ENCODE measurements around the gene KIF1A. TPM values are rescaled to one million over a fixed set of nuclear protein-coding genes. Genes with fewer than 3 reads are reported as not detected.

Gene KIF1A
- total and polyA plus RNA-seq, 2 experiments from 2014 or later = 16.1 to 16.5 TPM

- H3K36me3 ChIP-seq (replicated peaks; ENCODE audit: insufficient read depth, low read depth) = no peaks in the 10 kb centered on the region
- H3K79me2 ChIP-seq = no peaks in the 10 kb centered on the region
- no peak overlapping the region for H3K4me2 ChIP-seq
- peaks cover 6% of the 10 kb centered on the region for H3K27me3 ChIP-seq
- no peaks in the 10 kb centered on the region for H4K20me1 ChIP-seq (ENCODE audit: insufficient read depth, poor library complexity, severe bottlenecking)
- no peak overlapping the region for H3K4me3 ChIP-seq
- no peaks in the 10 kb centered on the region for H3K4me1 ChIP-seq (ENCODE audit: insufficient read depth)
- H3K27ac ChIP-seq = no peak overlapping the region
- WGBS (ENCODE audit: low lambda C conversion rate, missing lambda C conversion rate) = 84% methylated on average over 19 of the region's 19 CpGs
- no peaks in the 10 kb centered on the region for H3K9me2 ChIP-seq (replicated peaks; ENCODE audit: insufficient read depth)
- TF ChIP-seq EZH2phosphoT487 (IDR thresholded peaks at IDR 0.05; ENCODE audit: low read depth, severe bottlenecking, unreplicated experiment) = no peak
- no peak for TF ChIP-seq EZH2 (IDR thresholded peaks at IDR 0.05; ENCODE audit: borderline replicate concordance)
- no peak for TF ChIP-seq CTCF (IDR thresholded peaks at IDR 0.05; ENCODE audit: poor library complexity)
- no peak overlapping the region for H2AFZ ChIP-seq
- no peaks in the 10 kb centered on the region for H3K9me3 ChIP-seq (ENCODE audit: low read depth)
- no peak for DNase-seq (ENCODE audit: low spot score)
Observed at GRCh38 chr2:240704651-240705050, 115.4 kb downstream of the KIF1A start.

- H3K79me2 ChIP-seq = no peaks in the 10 kb centered on the region
- no peaks in the 10 kb centered on the region for H3K4me1 ChIP-seq (ENCODE audit: insufficient read depth)
- peaks cover 6% of the 10 kb centered on the region for H3K27me3 ChIP-seq
- no peaks in the 10 kb centered on the region for H4K20me1 ChIP-seq (ENCODE audit: insufficient read depth, poor library complexity, severe bottlenecking)
- no peaks in the 10 kb centered on the region for H3K9me2 ChIP-seq (replicated peaks; ENCODE audit: insufficient read depth)
- no peak for DNase-seq (ENCODE audit: low spot score)
- H3K27ac ChIP-seq = no peak overlapping the region
- H3K36me3 ChIP-seq (replicated peaks; ENCODE audit: insufficient read depth, low read depth) = no peaks in the 10 kb centered on the region
- TF ChIP-seq EZH2 (IDR thresholded peaks at IDR 0.05; ENCODE audit: borderline replicate concordance) = no peak
- TF ChIP-seq EZH2phosphoT487 (IDR thresholded peaks at IDR 0.05; ENCODE audit: low read depth, severe bottlenecking, unreplicated experiment) = no peak
- TF ChIP-seq CTCF (IDR thresholded peaks at IDR 0.05; ENCODE audit: poor library complexity) = no peak
- no peak overlapping the region for H2AFZ ChIP-seq
- H3K4me2 ChIP-seq = no peak overlapping the region
- H3K4me3 ChIP-seq = no peak overlapping the region
- WGBS (ENCODE audit: low lambda C conversion rate, missing lambda C conversion rate) = 88% methylated on average over 16 of the region's 18 CpGs
- H3K9me3 ChIP-seq (ENCODE audit: low read depth) = no peaks in the 10 kb centered on the region
Observed at GRCh38 chr2:240703417-240704341, 116.3 kb downstream of the KIF1A start.

GRCh38 chr2:240702640-240703011 is 117.4 kb downstream of the KIF1A start:
- Histone ChIP-seq H3K27ac (no peak overlapping the region), H3K27me3 (peaks cover 6% of the 10 kb centered on the region), H3K4me2 (no peak overlapping the region), H2AFZ (no peak overlapping the region), H4K20me1 (ENCODE audit: insufficient read depth, poor library complexity, severe bottlenecking) (no peaks in the 10 kb centered on the region), H3K4me3 (no peak overlapping the region), H3K79me2 (no peaks in the 10 kb centered on the region), H3K9me2 (replicated peaks; ENCODE audit: insufficient read depth) (no peaks in the 10 kb centered on the region), H3K36me3 (replicated peaks; ENCODE audit: insufficient read depth, low read depth) (no peaks in the 10 kb centered on the region), H3K9me3 (ENCODE audit: low read depth) (no peaks in the 10 kb centered on the region), H3K4me1 (ENCODE audit: insufficient read depth) (no peaks in the 10 kb centered on the region)
- DNase-seq (ENCODE audit: low spot score) = no peak
- TF ChIP-seq EZH2phosphoT487 (IDR thresholded peaks at IDR 0.05; ENCODE audit: low read depth, severe bottlenecking, unreplicated experiment) (no peak), EZH2 (IDR thresholded peaks at IDR 0.05; ENCODE audit: borderline replicate concordance) (no peak), CTCF (IDR thresholded peaks at IDR 0.05; ENCODE audit: poor library complexity) (no peak)
- 90% methylated on average over 8 of the region's 9 CpGs for WGBS (ENCODE audit: low lambda C conversion rate, missing lambda C conversion rate)

Data from hepatocyte (in vitro differentiated cells).